HCT116 (cell line): ENCODE measurements around the gene DENND1A. TPM values are rescaled to one million over a fixed set of nuclear protein-coding genes. Genes with fewer than 3 reads are reported as not detected.

ENCODE experiments used
- ATAC-seq: fragments of 200-7000 bp; cut with Tn5 transposase; 2 replicates; pipeline ENCODE4 v1.9.1; 2020; ENCODE audit warnings: mild to moderate bottlenecking, moderate library complexity
- BruUV-seq: library from RNA; stranded (reverse); fragments of 400-500 nt; replicated peaks from 2 replicates; lab custom pipeline; 2021; lab: Mats Ljungman, UMichigan
- CTCF ChIA-PET: fragments of 300-600 bp; sonication (Branson Sonifier 250); formaldehyde crosslinking; loops from one replicate; lab custom pipeline; 2021; ENCODE audit warnings: antibody characterized with exemption; lab: Charles Lee
- POLR2A ChIA-PET: fragments of 300-600, 350-600 bp; sonication (Branson Sonifier 250); formaldehyde crosslinking; loops from one replicate; lab custom pipeline; 2021; ENCODE audit warnings: antibody characterized with exemption; lab: Charles Lee
- RAD21 ChIA-PET, 2 experiments: fragments of 300-600 bp; sonication (Branson Sonifier 250); formaldehyde crosslinking; loops; one replicate each; lab custom pipeline; 2023; ENCODE audit warnings: low total read pairs in 2 of 2; ENCODE audit not compliant: uncharacterized antibody in 2 of 2, unreplicated experiment in 2 of 2, low non-redundant PET in 1 of 2; lab: Charles Lee
- DNase-seq: peaks from one replicate; pipeline ENCODE4 v3.0.0-alpha.2; 2010; ENCODE audit warnings: low read depth, low spot score
- H2AFZ ChIP-seq: fragments of 200-600 bp; shearing (Covaris generic), sonication (generic); 2 replicates; pipeline ENCODE4 v1.6.1; 2017; ENCODE audit warnings: low read depth, mixed run types, mixed read lengths, antibody characterized with exemption, low read length; ENCODE audit not compliant: poor library complexity, severe bottlenecking
- H3K27ac ChIP-seq: 2 replicates; pipeline ENCODE4 v1.5.1; 2012; ENCODE audit warnings: low read depth, low read length
- H3K27me3 ChIP-seq: fragments of 200-600 bp; sonication (generic); 2 replicates; pipeline ENCODE4 v1.6.1; 2016; ENCODE audit warnings: mixed run types, low read length, mixed read lengths; ENCODE audit not compliant: insufficient read depth
- H3K36me3 ChIP-seq, 2 experiments: fragments of 200-500 bp in 1 of 2; fragments of 200-600 bp in 1 of 2; sonication (Bioruptor generic) in 1 of 2; sonication (generic) in 1 of 2; 2 replicates each; pipeline versions ENCODE4 v1.5.1 to v1.6.1; 2014 to 2016; ENCODE audit warnings: low read length in 2 of 2, inconsistent platforms in 1 of 2, mixed read lengths in 1 of 2, mixed run types in 1 of 2; ENCODE audit not compliant: insufficient read depth in 2 of 2, control insufficient read depth in 1 of 2
- H3K4me1 ChIP-seq, 2 experiments: fragments of 200-600 bp in 1 of 2; sonication (generic) in 1 of 2; 2 replicates each; pipeline versions ENCODE4 v1.5.1 to v1.6.1; 2012 to 2017; ENCODE audit warnings: low read length in 2 of 2, inconsistent platforms in 1 of 2, mild to moderate bottlenecking in 1 of 2, mixed read lengths in 1 of 2, mixed run types in 1 of 2, moderate library complexity in 1 of 2; ENCODE audit not compliant: insufficient read depth in 2 of 2, control insufficient read depth in 1 of 2
- H3K4me2 ChIP-seq: fragments of 200-600 bp; sonication (generic); 2 replicates; pipeline ENCODE4 v1.6.1; 2017; ENCODE audit warnings: mixed run types, low read length, mixed read lengths
- H3K4me3 ChIP-seq, 2 experiments: fragments of 200-600 bp in 1 of 2; sonication (generic) in 1 of 2; replicated peaks in 1 of 2; 2 replicates each; pipeline ENCODE4 v1.5.1; 2011 to 2016; ENCODE audit warnings: low read length in 2 of 2, control low read depth in 1 of 2, low read depth in 1 of 2, mild to moderate bottlenecking in 1 of 2, mixed read lengths in 1 of 2, mixed run types in 1 of 2
- H3K79me2 ChIP-seq: fragments of 200-600 bp; sonication (generic); 2 replicates; pipeline ENCODE4 v1.6.1; 2017; ENCODE audit warnings: mild to moderate bottlenecking, mixed run types, low read length, moderate library complexity, mixed read lengths; ENCODE audit not compliant: insufficient read depth
- H3K9ac ChIP-seq: fragments of 200-600 bp; sonication (generic); 2 replicates; pipeline ENCODE4 v1.6.1; 2016; ENCODE audit warnings: low read length, mixed read lengths
- H3K9me2 ChIP-seq: fragments of 200-600 bp; sonication (generic), shearing (Covaris generic); 2 replicates; pipeline ENCODE4 v1.6.1; 2017; ENCODE audit warnings: mixed run types, mild to moderate bottlenecking, moderate library complexity; ENCODE audit not compliant: insufficient read depth
- H3K9me3 ChIP-seq, 2 experiments: fragments of 200-500 bp in 1 of 2; fragments of 200-600 bp in 1 of 2; sonication (Bioruptor generic) in 1 of 2; sonication (generic) in 1 of 2; 2 replicates each; pipeline ENCODE4 v1.6.1; 2014 to 2017; ENCODE audit warnings: low read length in 2 of 2, mixed read lengths in 2 of 2, inconsistent platforms in 1 of 2, low read depth in 1 of 2, mild to moderate bottlenecking in 1 of 2, mixed run types in 1 of 2, moderate library complexity in 1 of 2; ENCODE audit not compliant: control insufficient read depth in 1 of 2, insufficient read depth in 1 of 2
- H4K20me1 ChIP-seq: fragments of 200-600 bp; sonication (generic), shearing (Covaris generic); 2 replicates; pipeline ENCODE4 v1.6.1; 2017; ENCODE audit warnings: mixed run types, mild to moderate bottlenecking, moderate library complexity; ENCODE audit not compliant: insufficient read depth
- ATF3 ChIP-seq: IDR thresholded peaks from 2 replicates; pipeline ENCODE4 v1.6.1; 2012
- CBX3 ChIP-seq: IDR thresholded peaks from 2 replicates; pipeline ENCODE4 v1.6.1; 2012; ENCODE audit warnings: low read depth
- EGR1 ChIP-seq: IDR thresholded peaks from 2 replicates; pipeline ENCODE4 v1.6.1; 2012; ENCODE audit warnings: low read depth
- ELF1 ChIP-seq: IDR thresholded peaks from 2 replicates; pipeline ENCODE4 v1.6.1; 2012; ENCODE audit warnings: low read depth, borderline replicate concordance
- FOSL1 ChIP-seq: IDR thresholded peaks from 2 replicates; pipeline ENCODE4 v1.6.1; 2012; ENCODE audit warnings: low read depth
- JUND ChIP-seq: IDR thresholded peaks from 2 replicates; pipeline ENCODE4 v1.6.1; 2012
- MAX ChIP-seq: IDR thresholded peaks from 2 replicates; pipeline ENCODE4 v1.6.1; 2012
- RAD21 ChIP-seq: IDR thresholded peaks from 2 replicates; pipeline ENCODE4 v1.6.1; 2012; ENCODE audit warnings: low read depth, mild to moderate bottlenecking
- REST ChIP-seq: IDR thresholded peaks from 2 replicates; pipeline ENCODE4 v1.6.1; 2012; ENCODE audit warnings: low read depth
- SIN3A ChIP-seq: IDR thresholded peaks from 2 replicates; pipeline ENCODE4 v1.6.1; 2012; ENCODE audit warnings: low read depth
- SP1 ChIP-seq: IDR thresholded peaks from 2 replicates; pipeline ENCODE4 v1.6.1; 2012; ENCODE audit warnings: low read depth
- TCF7L2 ChIP-seq: IDR thresholded peaks from 2 replicates; pipeline ENCODE4 v1.7.0; 2011; ENCODE audit warnings: borderline replicate concordance, inconsistent platforms; ENCODE audit not compliant: insufficient read depth, insufficient read length; ENCODE audit errors: extremely low read depth
- YY1 ChIP-seq: IDR thresholded peaks from 2 replicates; pipeline ENCODE4 v1.6.1; 2011; ENCODE audit warnings: low read length, low read depth, moderate library complexity, mild to moderate bottlenecking; ENCODE audit not compliant: insufficient replicate concordance; ENCODE audit errors: extremely low read depth
- ZFX ChIP-seq: fragments of 450-650 bp; IDR thresholded peaks from 2 replicates; pipeline ENCODE4 v1.6.1; 2017
- intact Hi-C: fragments of 100-400 bp; cut with micrococcal nuclease; formaldehyde crosslinking; loops from 2 replicates; pipeline ENCODE4 v1.10.0; 2022
- total RNA-seq: library from RNA; stranded (reverse); gene quantifications from one replicate; pipeline ENCODE4 v1.2.1, GENCODE V29; 2021; ENCODE audit not compliant: unreplicated experiment

The DENND1A gene
- total RNA-seq, 1 experiment from 2014 or later, result 33.0 TPM

- ATAC-seq, result no peak; the same call in 1 of the 2 replicates
- POLR2A ChIA-PET, result no interaction called here
Observed at GRCh38 chr9:123543492-123543891, 386.4 kb downstream of the DENND1A start.

GRCh38 chr9:123542435-123543225, 387.3 kb downstream of the DENND1A start:
- no TSS peak for BruUV-seq

More at GRCh38 chr9:123543492-123543891, 386.4 kb downstream of the DENND1A start:
- Histone ChIP-seq H3K4me1 (no peaks in the 10 kb centered on the region), H2AFZ (no peak overlapping the region), H3K79me2 (no peaks in the 10 kb centered on the region), H3K9me2 (no peaks in the 10 kb centered on the region), H3K9ac (no peak overlapping the region), H3K36me3 (no peaks in the 10 kb centered on the region), H4K20me1 (no peaks in the 10 kb centered on the region; the same call in 1 of the 2 replicates), H3K4me3 (no peak overlapping the region), H3K27ac (no peak overlapping the region), H3K9me3 (no peaks in the 10 kb centered on the region), H3K4me2 (no peak overlapping the region), H3K27me3 (no peaks in the 10 kb centered on the region)
- TF ChIP-seq SIN3A, result no peak
- TF ChIP-seq MAX, result no peak
- no peak for TF ChIP-seq EGR1
- no peak for TF ChIP-seq CBX3
- TF ChIP-seq FOSL1, result no peak
- DNase-seq, result no peak
- intact Hi-C loops, result loop anchor here (10.0 kb wide), 1 partner anchor 771 kb away; no protein-coding TSS in a partner anchor
- ChIA-PET CTCF (interaction anchor here (1.8 to 4.1 kb wide), 2 partner anchors 9 to 496 kb away, joined by 6 to 44 read pairs; no protein-coding TSS in a partner anchor), RAD21 (interaction anchor here in 1 of 2 experiments (1.1 kb wide), 1 partner anchor 498 kb away, joined by 3 read pairs; no protein-coding TSS in a partner anchor)
- no TSS peak for BruUV-seq

More at GRCh38 chr9:123542435-123543225, 387.3 kb downstream of the DENND1A start:
- Histone ChIP-seq H3K27me3 (no peaks in the 10 kb centered on the region), H3K4me3 (no peak overlapping the region), H3K9me3 (no peaks in the 10 kb centered on the region), H3K79me2 (no peaks in the 10 kb centered on the region), H4K20me1 (no peaks in the 10 kb centered on the region; the same call in 1 of the 2 replicates), H3K4me1 (no peaks in the 10 kb centered on the region), H3K36me3 (no peaks in the 10 kb centered on the region), H3K4me2 (no peak overlapping the region), H3K27ac (no peak overlapping the region), H3K9ac (no peak overlapping the region), H2AFZ (no peak overlapping the region), H3K9me2 (no peaks in the 10 kb centered on the region)
- CTCF ChIA-PET, result interaction anchor here (1.8 to 4.1 kb wide), 2 partner anchors 8 to 497 kb away, joined by 6 to 44 read pairs; no protein-coding TSS in a partner anchor
- intact Hi-C loops, result loop anchor here (10.0 kb wide), 1 partner anchor 772 kb away; no protein-coding TSS in a partner anchor
- ATAC-seq, result no peak
- POLR2A ChIA-PET, result no interaction called here
- RAD21 ChIA-PET, result no interaction called here
- no peak for DNase-seq
- TF ChIP-seq TCF7L2, result no peak
- no peak for TF ChIP-seq RAD21
- no peak for TF ChIP-seq REST
- TF ChIP-seq ELF1, result no peak
- TF ChIP-seq ATF3, result no peak
- no peak for TF ChIP-seq YY1
- no peak for TF ChIP-seq JUND
- no peak for TF ChIP-seq ZFX
- no peak for TF ChIP-seq EGR1
- no peak for TF ChIP-seq FOSL1
- TF ChIP-seq SP1, result no peak
